WTC11 (cell line): ENCODE results near the gene OR8J3. TPM values are rescaled to one million over a fixed set of nuclear protein-coding genes. Genes with fewer than 3 reads are reported as not detected.
"Not testable (repeated sequence)": the region's sequence is repeated elsewhere in the genome, so short reads cannot be mapped to it uniquely, and the experiment has no call there.

Experiments used
- ATAC-seq: fragments of 200-7000 bp; cut with Tn5 transposase; 2 replicates; pipeline ENCODE4 v1.10.0; 2021; ENCODE audit warnings: mild to moderate bottlenecking, moderate library complexity
- CTCF ChIA-PET: fragments of 300-600 bp; sonication (Branson Sonifier 250); formaldehyde crosslinking; loops from one replicate; lab custom pipeline; 2021; ENCODE audit warnings: antibody characterized with exemption; lab: Charles Lee
- POLR2A ChIA-PET: fragments of 350-600 bp; sonication (Branson Sonifier 250); formaldehyde crosslinking; loops from one replicate; lab custom pipeline; 2021; ENCODE audit warnings: antibody characterized with exemption; lab: Charles Lee
- DNase-seq: peaks from one replicate; pipeline ENCODE4 v3.0.0; 2021; ENCODE audit warnings: low spot score
- H3K27ac Mint-ChIP-seq: 2 replicates; pipeline ENCODE4 v1.8.0; 2021; ENCODE audit warnings: mixed read lengths
- H3K27me3 Mint-ChIP-seq: 2 replicates; pipeline ENCODE4 v1.8.0; 2021; ENCODE audit warnings: low read depth, mild to moderate bottlenecking, moderate library complexity, mixed read lengths
- H3K36me3 Mint-ChIP-seq: 2 replicates; pipeline ENCODE4 v1.8.0; 2021; ENCODE audit warnings: mixed read lengths
- H3K4me1 Mint-ChIP-seq: 2 replicates; pipeline ENCODE4 v1.8.0; 2022; ENCODE audit warnings: mixed read lengths
- H3K4me3 Mint-ChIP-seq: 2 replicates; pipeline ENCODE4 v1.8.0; 2021; ENCODE audit warnings: mild to moderate bottlenecking, moderate library complexity, mixed read lengths
- H3K9me3 Mint-ChIP-seq: 2 replicates; pipeline ENCODE4 v1.8.0; 2021; ENCODE audit warnings: mixed read lengths
- ATF1 ChIP-seq: sonication (generic); formaldehyde crosslinking; IDR thresholded peaks from 2 replicates; pipeline ENCODE4 v1.8.1; 2023; ENCODE audit warnings: mild to moderate bottlenecking, moderate library complexity, missing genetic modification reagents
- ATF2 ChIP-seq: sonication (generic); formaldehyde crosslinking; IDR thresholded peaks from 2 replicates; pipeline ENCODE4 v1.8.1; 2022; ENCODE audit warnings: low read depth, missing genetic modification reagents, borderline replicate concordance
- ETV6 ChIP-seq: sonication (generic); formaldehyde crosslinking; IDR thresholded peaks from 2 replicates; pipeline ENCODE4 v1.8.1; 2022; ENCODE audit warnings: mild to moderate bottlenecking, missing genetic modification reagents
- FOXK1 ChIP-seq: sonication (generic); formaldehyde crosslinking; IDR thresholded peaks from 2 replicates; pipeline ENCODE4 v1.8.0; 2022; ENCODE audit warnings: mild to moderate bottlenecking, moderate library complexity, missing genetic modification reagents
- FOXP4 ChIP-seq: sonication (generic); formaldehyde crosslinking; IDR thresholded peaks from 2 replicates; pipeline ENCODE4 v1.8.0; 2022; ENCODE audit warnings: mild to moderate bottlenecking, missing genetic modification reagents
- SP1 ChIP-seq: sonication (generic); formaldehyde crosslinking; conservative IDR thresholded peaks from 2 replicates; pipeline ENCODE4 v1.8.1; 2022; ENCODE audit warnings: missing genetic modification reagents
- TEAD1 ChIP-seq: sonication (generic); formaldehyde crosslinking; IDR thresholded peaks from 2 replicates; pipeline ENCODE4 v1.8.0; 2022; ENCODE audit warnings: mild to moderate bottlenecking, missing genetic modification reagents
- ZBTB43 ChIP-seq: sonication (generic); formaldehyde crosslinking; IDR thresholded peaks from 2 replicates; pipeline ENCODE4 v1.8.1; 2023; ENCODE audit warnings: mild to moderate bottlenecking, missing genetic modification reagents
- ZNF121 ChIP-seq: sonication (generic); formaldehyde crosslinking; IDR thresholded peaks from 2 replicates; pipeline ENCODE4 v1.8.0; 2023; ENCODE audit warnings: missing genetic modification reagents
- ZNF219 ChIP-seq: sonication (generic); formaldehyde crosslinking; IDR thresholded peaks from 2 replicates; pipeline ENCODE4 v1.8.0; 2023; ENCODE audit warnings: missing genetic modification reagents, mild to moderate bottlenecking, borderline replicate concordance
- ZNF317 ChIP-seq: sonication (generic); formaldehyde crosslinking; IDR thresholded peaks from 2 replicates; pipeline ENCODE4 v1.8.1; 2023; ENCODE audit warnings: low read depth, mild to moderate bottlenecking, moderate library complexity, missing genetic modification reagents, borderline replicate concordance
- ZNF396 ChIP-seq: fragments of 250-450 bp; sonication (Bioruptor Pico); IDR thresholded peaks from 2 replicates; pipeline ENCODE4 v1.8.0; 2021; ENCODE audit warnings: mild to moderate bottlenecking, moderate library complexity, borderline replicate concordance
- ZNF423 ChIP-seq: fragments of 250-450 bp; sonication (Bioruptor Pico); IDR thresholded peaks from 2 replicates; pipeline ENCODE4 v2.1.2; 2022; ENCODE audit warnings: mild to moderate bottlenecking, moderate library complexity
- total RNA-seq: library from RNA; stranded (reverse); gene quantifications from 3 replicates; pipeline ENCODE4 v1.2.3, GENCODE V29; 2021
- TF ChIP-seq, protein P1 (sequence below): sonication (generic); formaldehyde crosslinking; IDR thresholded peaks from 2 replicates; pipeline ENCODE4 v1.8.0; 2022; ENCODE audit warnings: missing genetic modification reagents
- TF ChIP-seq, protein P2 (sequence below): fragments of 250-450 bp; sonication (Bioruptor Pico); IDR thresholded peaks from 2 replicates; pipeline ENCODE4 v1.9.0; 2021; ENCODE audit warnings: mild to moderate bottlenecking
- TF ChIP-seq, protein P3 (sequence below): sonication (generic); formaldehyde crosslinking; IDR thresholded peaks from 2 replicates; pipeline ENCODE4 v1.8.1; 2023; ENCODE audit warnings: mild to moderate bottlenecking, missing genetic modification reagents, moderate library complexity

OR8J3 gene
- total RNA-seq, 1 experiment from 2014 or later, result not detected

- Mint-ChIP-seq H3K4me1 (no peaks in the 10 kb centered on the region), H3K9me3 (peaks cover 66% of the 10 kb centered on the region), H3K36me3 (peaks cover 29% of the 10 kb centered on the region), H3K27me3 (no peaks in the 10 kb centered on the region), H3K27ac (no peak overlapping the region), H3K4me3 (no peak overlapping the region)
- DNase-seq (no peak), ATAC-seq (no peak)
- POLR2A ChIA-PET, result no interaction called here
- CTCF ChIA-PET, result no interaction called here
- TF ChIP-seq, protein P1, sequence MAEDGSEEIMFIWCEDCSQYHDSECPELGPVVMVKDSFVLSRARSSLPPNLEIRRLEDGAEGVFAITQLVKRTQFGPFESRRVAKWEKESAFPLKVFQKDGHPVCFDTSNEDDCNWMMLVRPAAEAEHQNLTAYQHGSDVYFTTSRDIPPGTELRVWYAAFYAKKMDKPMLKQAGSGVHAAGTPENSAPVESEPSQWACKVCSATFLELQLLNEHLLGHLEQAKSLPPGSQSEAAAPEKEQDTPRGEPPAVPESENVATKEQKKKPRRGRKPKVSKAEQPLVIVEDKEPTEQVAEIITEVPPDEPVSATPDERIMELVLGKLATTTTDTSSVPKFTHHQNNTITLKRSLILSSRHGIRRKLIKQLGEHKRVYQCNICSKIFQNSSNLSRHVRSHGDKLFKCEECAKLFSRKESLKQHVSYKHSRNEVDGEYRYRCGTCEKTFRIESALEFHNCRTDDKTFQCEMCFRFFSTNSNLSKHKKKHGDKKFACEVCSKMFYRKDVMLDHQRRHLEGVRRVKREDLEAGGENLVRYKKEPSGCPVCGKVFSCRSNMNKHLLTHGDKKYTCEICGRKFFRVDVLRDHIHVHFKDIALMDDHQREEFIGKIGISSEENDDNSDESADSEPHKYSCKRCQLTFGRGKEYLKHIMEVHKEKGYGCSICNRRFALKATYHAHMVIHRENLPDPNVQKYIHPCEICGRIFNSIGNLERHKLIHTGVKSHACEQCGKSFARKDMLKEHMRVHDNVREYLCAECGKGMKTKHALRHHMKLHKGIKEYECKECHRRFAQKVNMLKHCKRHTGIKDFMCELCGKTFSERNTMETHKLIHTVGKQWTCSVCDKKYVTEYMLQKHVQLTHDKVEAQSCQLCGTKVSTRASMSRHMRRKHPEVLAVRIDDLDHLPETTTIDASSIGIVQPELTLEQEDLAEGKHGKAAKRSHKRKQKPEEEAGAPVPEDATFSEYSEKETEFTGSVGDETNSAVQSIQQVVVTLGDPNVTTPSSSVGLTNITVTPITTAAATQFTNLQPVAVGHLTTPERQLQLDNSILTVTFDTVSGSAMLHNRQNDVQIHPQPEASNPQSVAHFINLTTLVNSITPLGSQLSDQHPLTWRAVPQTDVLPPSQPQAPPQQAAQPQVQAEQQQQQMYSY (CRISPR knock-in tag), result no peak
- TF ChIP-seq, protein P2, sequence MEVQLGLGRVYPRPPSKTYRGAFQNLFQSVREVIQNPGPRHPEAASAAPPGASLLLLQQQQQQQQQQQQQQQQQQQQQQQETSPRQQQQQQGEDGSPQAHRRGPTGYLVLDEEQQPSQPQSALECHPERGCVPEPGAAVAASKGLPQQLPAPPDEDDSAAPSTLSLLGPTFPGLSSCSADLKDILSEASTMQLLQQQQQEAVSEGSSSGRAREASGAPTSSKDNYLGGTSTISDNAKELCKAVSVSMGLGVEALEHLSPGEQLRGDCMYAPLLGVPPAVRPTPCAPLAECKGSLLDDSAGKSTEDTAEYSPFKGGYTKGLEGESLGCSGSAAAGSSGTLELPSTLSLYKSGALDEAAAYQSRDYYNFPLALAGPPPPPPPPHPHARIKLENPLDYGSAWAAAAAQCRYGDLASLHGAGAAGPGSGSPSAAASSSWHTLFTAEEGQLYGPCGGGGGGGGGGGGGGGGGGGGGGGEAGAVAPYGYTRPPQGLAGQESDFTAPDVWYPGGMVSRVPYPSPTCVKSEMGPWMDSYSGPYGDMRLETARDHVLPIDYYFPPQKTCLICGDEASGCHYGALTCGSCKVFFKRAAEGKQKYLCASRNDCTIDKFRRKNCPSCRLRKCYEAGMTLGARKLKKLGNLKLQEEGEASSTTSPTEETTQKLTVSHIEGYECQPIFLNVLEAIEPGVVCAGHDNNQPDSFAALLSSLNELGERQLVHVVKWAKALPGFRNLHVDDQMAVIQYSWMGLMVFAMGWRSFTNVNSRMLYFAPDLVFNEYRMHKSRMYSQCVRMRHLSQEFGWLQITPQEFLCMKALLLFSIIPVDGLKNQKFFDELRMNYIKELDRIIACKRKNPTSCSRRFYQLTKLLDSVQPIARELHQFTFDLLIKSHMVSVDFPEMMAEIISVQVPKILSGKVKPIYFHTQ (CRISPR knock-in tag), result no peak
- no peak for TF ChIP-seq ATF1 (CRISPR knock-in tag)
- TF ChIP-seq ZBTB43 (CRISPR knock-in tag), result no peak
- TF ChIP-seq ZNF423 (CRISPR knock-in tag), result no peak
- TF ChIP-seq, protein P3, sequence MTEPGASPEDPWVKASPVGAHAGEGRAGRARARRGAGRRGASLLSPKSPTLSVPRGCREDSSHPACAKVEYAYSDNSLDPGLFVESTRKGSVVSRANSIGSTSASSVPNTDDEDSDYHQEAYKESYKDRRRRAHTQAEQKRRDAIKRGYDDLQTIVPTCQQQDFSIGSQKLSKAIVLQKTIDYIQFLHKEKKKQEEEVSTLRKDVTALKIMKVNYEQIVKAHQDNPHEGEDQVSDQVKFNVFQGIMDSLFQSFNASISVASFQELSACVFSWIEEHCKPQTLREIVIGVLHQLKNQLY (CRISPR knock-in tag), result no peak
- TF ChIP-seq ZNF219 (CRISPR knock-in tag), result no peak
- TF ChIP-seq ZNF317 (CRISPR knock-in tag), result no peak
- no peak for TF ChIP-seq ZNF121 (CRISPR knock-in tag)
- TF ChIP-seq FOXK1 (CRISPR knock-in tag), result no peak
- TF ChIP-seq ZNF396 (CRISPR knock-in tag), result no peak
- TF ChIP-seq ATF2 (CRISPR knock-in tag), result no peak
- TF ChIP-seq FOXP4 (CRISPR knock-in tag), result no peak
- TF ChIP-seq SP1, result no peak
- TF ChIP-seq ETV6, result no peak
- TF ChIP-seq TEAD1 (CRISPR knock-in tag), result no peak
These were observed 11.4 kb upstream of the OR8J3 start for GRCh38 chr11:56151376-56151775.

DNA sequence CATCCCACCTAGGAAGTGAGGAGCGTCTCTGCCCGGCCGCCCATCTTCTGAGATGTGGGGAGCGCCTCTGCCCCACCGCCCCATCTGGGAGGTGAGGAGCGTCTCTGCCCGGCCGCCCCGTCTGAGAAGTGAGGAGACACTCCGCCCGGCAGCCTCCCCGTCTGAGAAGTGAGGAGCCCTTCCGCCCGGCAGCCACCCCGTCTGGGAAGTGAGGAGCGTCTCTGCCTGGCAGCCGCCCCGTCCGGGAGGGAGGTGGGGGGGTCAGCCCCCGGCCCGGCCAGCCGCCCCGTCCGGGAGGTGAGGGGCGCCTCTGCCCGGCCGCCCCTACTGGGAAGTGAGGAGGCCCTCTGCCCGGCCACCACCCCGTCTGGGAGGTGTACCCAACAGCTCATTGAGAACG, 3.7 kb upstream of the OR8J3 start:
- H3K9me3 Mint-ChIP-seq, result peaks cover 31% of the 10 kb centered on the region
- H3K4me3 Mint-ChIP-seq, POLR2A ChIA-PET, H3K27ac Mint-ChIP-seq, H3K36me3 Mint-ChIP-seq, CTCF ChIA-PET, H3K4me1 Mint-ChIP-seq, H3K27me3 Mint-ChIP-seq, DNase-seq, ATAC-seq: not testable (repeated sequence)
